GM18499 (cell line): ENCODE results near the gene LYPD6B.

Experiments used
- ATAC-seq: cut with Tn5 transposase; IDR thresholded peaks from one replicate; pipeline ENCODE4 v1.9.1; 2021; ENCODE audit warnings: moderate number of reproducible peaks; ENCODE audit not compliant: insufficient read depth, unreplicated experiment

LYPD6B gene

GRCh38 chr2:149038442-149039212 lies at the start of gene LYPD6B:
Gene LYPD6B (plus strand): TSS chr2:149038699. CDS start chr2:149130949, 92,250 bp downstream.
- ATAC-seq = no peak

- peak; percentile 94 for ATAC-seq
These were observed 48.5 kb upstream of the LYPD6B start for GRCh38 chr2:148989882-148990493.

GRCh38 chr2:148990968-148991367 lies 47.5 kb upstream of the LYPD6B start:
- no peak for ATAC-seq

- ATAC-seq = no peak
These were observed 46.1 kb upstream of the LYPD6B start for GRCh38 chr2:148992448-148992847.

GRCh38 chr2:148993351-148993750 lies 45.1 kb upstream of the LYPD6B start:
- no peak for ATAC-seq

GRCh38 chr2:148994341-148994740 lies 44.2 kb upstream of the LYPD6B start:
- ATAC-seq = no peak

GRCh38 chr2:148996805-148997204 lies 41.7 kb upstream of the LYPD6B start:
- ATAC-seq = no peak

- no peak for ATAC-seq
These were observed 40.2 kb upstream of the LYPD6B start for GRCh38 chr2:148998165-148998830.

GRCh38 chr2:148998831-148999200 lies 39.7 kb upstream of the LYPD6B start:
- no peak for ATAC-seq

- no peak for ATAC-seq
These were observed 39.0 kb upstream of the LYPD6B start for GRCh38 chr2:148999451-148999921.

- ATAC-seq = no peak
These were observed 38.2 kb upstream of the LYPD6B start for GRCh38 chr2:149000158-149000938.

- ATAC-seq = no peak
These were observed 37.0 kb upstream of the LYPD6B start for GRCh38 chr2:149001496-149001895.

GRCh38 chr2:149002378-149002890 lies 36.1 kb upstream of the LYPD6B start:
- ATAC-seq = no peak

- ATAC-seq = no peak
These were observed 35.4 kb upstream of the LYPD6B start for GRCh38 chr2:149002891-149003740.

- no peak for ATAC-seq
These were observed 33.7 kb upstream of the LYPD6B start for GRCh38 chr2:149004836-149005235.

- ATAC-seq = no peak
These were observed 32.9 kb upstream of the LYPD6B start for GRCh38 chr2:149005471-149006077.

- no peak for ATAC-seq
These were observed 31.5 kb upstream of the LYPD6B start for GRCh38 chr2:149006883-149007543.

- no peak for ATAC-seq
These were observed 30.1 kb upstream of the LYPD6B start for GRCh38 chr2:149008381-149008780.
